ENCODE results near the gene MSI1.

MSI1 gene

DNA sequence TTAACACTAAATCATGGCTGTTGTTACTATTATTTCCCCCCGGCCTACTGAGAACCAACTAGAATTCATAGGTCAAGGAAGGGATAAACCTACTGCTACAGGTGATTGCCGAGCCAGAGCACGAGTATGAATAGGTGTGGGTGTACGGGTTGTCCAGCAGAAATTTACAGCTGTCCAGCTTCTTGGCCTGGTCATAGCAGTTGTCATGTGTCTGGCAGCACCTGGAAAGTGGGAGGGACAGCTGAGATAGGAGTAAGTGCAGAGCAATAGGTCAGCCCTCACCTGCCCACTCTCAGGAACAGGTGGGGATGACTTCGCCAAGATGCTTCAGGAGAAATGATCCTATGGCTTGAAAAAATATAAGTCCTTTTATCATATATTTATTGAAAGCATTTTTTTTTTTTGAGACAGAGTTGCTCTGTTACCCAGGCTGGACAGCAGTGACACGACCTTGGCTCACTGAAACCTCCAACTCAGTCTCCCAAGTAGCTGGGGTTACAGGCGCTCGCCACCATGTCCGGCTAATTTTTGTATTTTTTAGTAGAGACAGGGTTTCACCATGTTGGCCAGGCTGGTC lies 44.0 kb downstream of the MSI1 start:
- DNase-seq: no peak

DNA sequence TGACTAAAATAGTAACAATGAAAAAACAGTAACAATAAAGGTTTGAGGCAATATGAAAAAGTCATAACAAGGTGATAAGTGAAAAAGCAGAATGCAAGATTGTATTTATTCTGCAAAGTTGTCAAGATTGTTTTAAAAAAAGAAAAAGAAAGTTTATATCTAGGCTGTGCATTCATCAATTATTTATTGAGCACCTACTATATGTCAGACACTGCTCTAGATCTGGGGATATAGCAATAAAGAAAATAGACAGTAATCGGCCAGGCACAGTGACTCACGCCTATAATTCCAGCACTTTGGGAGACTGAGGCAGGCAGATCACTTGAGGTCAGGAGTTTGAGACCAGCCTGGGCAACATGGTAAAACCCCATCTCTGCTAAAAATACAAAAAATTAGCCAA lies 45.2 kb downstream of the MSI1 start:
- no peak for DNase-seq

DNA sequence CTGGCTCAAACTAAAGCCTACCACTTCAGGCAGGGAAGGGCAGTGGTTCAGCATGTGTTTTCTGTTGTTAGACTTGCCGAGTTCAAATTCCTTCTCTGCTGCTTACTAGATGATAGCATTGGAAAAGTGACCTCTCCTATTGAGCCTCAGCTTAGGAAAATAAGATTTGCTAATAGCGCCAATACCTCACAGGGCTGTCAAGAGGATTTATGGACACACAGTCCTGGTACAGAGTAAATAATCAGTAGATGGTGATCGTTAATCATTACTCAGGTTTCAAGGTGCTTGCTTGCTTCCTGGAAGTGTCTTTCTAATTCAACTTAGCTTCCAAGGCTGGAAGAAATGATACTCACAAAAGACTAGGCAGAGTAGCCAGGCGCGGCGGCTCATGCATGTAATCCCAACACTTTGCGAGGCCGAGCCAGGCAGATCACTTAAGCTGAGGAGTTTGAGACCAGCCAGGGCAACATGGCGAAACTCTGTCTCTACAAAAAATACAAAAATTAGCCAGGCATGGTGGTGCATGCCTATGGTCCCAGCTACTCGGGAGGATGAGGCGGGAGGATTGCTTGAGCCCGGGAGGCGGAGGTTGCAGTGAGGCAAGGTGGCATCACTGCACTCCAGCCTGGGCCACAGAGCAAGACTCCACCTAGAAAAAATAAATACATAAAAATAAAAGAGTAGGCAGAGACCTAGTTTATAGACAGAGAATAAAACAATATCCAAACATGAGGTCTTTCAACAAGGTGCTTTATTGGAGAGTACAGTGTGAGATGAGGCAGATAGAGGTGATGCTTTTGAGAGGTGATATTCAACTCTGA lies 47.4 kb downstream of the MSI1 start:
- no peak for DNase-seq

DNA sequence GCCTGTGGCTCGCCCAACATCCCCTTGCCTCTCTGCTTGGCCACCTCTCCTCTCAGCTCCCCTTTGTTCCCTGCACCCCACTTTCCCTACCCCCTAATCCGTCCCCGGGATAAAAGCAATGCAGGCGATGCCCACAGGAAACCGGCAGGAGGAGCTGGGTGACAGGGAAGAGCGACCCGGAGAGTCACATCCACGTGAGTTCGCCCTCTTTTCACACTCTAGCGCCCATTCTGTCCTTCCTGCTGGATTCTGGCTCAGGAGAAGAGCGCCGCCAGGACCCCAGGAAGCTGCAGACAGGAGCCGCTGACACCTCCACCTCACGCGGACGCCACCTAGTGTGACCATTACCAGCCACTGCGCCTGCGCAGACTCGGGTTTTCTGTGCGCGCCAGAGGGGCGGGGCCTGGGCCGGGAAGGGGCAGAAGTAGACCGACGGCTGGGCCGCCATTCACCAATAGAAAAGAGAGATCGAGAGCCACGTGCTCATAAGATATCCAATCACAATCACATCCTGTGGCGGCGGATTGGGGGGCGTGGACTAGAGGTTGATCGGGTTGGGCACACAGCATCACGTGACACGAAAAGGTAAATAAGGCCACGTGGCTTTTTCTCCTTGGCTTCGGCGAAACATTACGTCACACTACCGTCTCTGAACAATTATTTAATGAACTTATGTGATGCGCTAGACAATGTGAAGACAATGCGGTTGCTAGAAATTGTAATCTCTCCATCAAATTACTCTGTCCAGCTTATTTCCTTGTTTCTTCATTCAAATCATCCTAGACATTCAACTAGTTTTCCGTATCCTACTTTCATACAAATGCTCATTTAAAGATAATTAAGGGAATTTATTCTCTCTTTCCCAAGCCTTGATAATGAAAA lies 51.5 kb downstream of the MSI1 start:
- DNase-seq: peak; percentile 76 to 100 (median 98)

DNA sequence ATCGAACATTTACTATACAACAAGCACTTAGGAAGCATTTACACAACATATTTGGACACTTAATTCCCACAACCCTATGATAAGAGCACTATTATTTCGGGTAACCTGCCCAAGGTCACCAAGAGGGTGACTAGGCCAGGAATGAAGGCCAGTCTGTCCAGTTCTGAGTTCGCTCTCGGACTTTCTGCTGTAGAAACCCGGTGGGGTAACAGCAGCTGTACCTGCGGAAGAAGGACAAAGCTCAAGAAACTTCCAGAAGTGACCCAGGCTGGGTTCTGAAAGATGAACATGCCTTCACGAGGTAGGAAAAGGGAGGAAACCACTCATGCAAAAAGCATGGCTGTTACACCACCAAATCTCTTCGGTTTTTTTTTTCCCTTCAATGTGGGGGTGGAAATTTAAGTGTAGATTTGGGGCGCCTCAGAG lies 52.2 kb downstream of the MSI1 start:
- DNase-seq: no peak

DNA sequence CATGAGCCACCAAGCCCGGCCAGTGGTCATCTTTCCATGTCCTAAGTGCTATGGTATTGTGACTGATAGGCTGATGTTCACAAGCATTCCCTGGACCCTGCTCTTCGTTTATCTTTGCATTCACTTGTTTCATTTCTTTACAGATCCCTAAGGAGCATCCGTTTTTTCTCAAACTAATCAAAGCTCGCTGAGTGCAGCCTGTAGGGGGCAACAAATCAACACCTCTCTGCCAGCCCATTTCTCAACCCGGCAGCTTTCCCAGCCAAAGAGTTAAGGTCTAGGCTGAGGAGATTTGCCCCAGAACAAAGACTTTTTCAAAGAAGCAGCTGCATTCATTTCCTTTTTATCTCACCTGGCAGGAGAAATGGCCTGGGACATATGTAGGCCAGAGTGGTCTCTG lies 54.7 kb downstream of the MSI1 start:
- DNase-seq: no peak

DNA sequence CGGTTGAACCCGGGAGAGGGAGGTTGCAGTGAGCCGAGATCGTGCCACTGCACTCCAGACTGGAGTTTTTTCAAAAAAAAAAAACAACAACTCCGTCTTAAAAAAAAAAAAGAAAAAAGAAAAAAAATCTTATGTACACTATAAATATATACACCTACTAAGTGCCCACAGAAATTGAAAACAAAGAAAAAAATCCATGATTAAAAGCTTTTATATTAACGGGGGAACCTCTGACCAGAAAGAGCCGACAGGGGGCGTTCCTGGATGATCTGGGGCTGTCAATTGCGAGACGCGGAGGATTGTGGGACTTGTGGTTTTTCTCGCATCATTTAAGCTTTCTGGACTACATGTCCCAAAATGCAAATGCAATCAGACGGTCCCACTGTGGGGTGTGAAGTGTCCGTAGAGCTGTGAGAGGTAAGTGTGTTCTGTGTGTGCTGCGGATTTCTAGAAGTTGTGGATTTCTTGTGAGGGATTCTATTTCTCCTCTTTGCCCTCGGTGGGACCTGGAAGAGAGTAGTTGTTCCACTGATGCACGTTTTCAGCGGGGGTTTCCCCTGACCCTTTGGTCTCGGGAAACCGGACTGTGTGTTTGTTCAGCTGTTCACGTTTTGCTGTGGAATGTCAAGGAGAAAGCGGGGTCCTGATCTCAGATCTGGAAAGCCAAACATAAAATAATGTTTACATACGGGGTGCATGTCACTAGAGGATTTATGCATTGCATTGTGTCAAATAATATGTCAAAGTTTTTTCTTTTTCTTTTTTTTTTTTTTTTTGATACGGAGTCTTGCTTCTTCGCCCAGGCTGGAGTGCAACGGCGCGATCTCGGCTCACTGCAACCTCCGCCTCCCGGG lies 66.8 kb downstream of the MSI1 start, which contains the start of gene SIRT4:
SIRT4 (plus strand) TSS at position 360 of the 854 bp plus-strand sequence. CDS start 1,241 bp downstream, outside the sequence.
- DNase-seq: peak in 50 of 51 donors; percentile 23 to 95 (median 78)

DNA sequence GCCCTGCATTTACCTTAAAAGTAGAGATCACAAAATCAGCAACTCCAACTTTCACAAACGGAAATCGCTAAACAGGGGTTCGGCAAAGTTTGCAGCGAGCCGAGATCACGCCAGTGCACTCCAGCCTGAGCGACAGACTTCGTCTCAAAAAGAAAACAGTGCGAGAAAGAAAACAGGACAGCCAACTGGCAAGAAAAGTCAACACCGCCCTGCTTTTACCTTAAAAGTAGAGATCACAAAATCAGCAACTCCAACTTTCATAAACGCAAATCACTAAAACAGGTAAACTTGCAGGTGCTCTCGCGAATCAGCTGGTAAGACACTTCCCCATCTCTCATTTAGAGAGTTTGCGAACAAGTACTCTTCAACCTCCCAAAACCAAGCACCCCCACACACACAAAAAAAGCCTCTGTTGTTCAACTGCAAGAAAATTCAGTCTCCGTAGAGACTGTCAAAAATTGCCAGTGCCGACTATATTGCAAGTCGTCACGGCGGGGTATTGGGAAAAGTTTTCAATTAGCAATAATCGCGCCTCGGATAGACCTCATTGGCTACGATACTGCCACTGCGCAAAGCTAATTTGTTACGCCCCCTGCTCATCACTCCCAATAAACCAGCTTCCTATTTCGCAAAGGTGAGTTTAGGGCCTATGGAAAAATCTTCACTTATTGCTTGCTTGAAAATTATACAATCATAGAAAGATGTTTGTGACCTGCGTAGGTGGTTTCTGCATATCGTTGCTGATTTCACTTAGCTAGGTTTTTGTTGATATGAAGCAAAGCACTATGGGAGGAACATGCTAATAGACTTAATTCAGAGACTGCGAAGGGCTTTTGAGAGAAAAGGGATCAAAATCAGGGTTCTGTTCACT lies 76.1 kb downstream of the MSI1 start, which contains the start of gene RNU4-1:
RNU4-1 (minus strand) TSS at position 577 of the 871 bp plus-strand sequence.
- peak in 49 of 51 donors; percentile 7 to 95 (median 52) for DNase-seq

DNA sequence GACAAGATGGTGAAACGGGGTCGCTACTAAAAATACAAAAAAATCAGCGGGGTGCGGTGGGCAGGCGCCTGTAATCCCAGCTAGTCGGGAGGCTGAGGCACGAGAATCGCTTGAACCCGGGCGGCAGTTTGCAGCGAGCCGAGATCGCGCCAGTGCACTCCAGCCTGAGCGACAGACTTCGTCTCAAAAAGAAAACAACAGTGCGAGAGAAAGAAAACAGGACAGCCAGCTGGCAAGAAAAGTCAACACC lies 76.6 kb downstream of the MSI1 start:
- DNase-seq: peak in 1 of 51 donors; percentile 38

All from hypothalamus (tissue), 51 donors.